ENCODE data around the gene RGS19.

- no peak for TF ChIP-seq CTCF (IDR thresholded peaks at IDR 0.05)
- TF ChIP-seq POLR2A (IDR thresholded peaks at IDR 0.05): no peak
Observed at GRCh38 chr20:64082126-64082731, 2.9 kb upstream of the RGS19 start.
